NCI-H128 (cell line): ENCODE measurements around the gene PRTFDC1.

Experiments
- DNase-seq: peaks from one replicate; lab custom pipeline; 2025; ENCODE audit not compliant: unreplicated experiment; lab: John Stamatoyannopoulos, UW

Gene PRTFDC1

GRCh38 chr10:24882047-24882698 is 70.2 kb downstream of the PRTFDC1 start:
- DNase-seq = no peak

DNA sequence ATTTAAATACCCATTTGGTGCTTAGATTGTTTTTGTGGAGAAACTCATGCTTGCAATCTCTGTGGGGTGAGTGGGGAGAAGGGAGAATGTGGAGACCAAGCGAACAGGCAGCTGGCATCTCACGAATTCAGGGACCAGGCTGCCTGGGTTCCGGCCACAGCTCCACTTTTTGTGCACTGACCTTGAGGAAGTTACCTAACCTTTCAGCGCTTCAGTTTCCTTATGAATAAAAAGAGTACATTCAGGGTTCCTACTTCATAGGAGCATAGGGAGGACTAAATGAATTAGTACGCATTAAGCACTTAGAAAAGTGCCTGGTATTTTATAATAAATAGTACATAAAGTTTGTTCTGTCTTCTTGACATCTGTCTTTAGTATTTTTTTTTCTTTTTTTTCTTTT is 72.5 kb downstream of the PRTFDC1 start:
- no peak for DNase-seq

DNA sequence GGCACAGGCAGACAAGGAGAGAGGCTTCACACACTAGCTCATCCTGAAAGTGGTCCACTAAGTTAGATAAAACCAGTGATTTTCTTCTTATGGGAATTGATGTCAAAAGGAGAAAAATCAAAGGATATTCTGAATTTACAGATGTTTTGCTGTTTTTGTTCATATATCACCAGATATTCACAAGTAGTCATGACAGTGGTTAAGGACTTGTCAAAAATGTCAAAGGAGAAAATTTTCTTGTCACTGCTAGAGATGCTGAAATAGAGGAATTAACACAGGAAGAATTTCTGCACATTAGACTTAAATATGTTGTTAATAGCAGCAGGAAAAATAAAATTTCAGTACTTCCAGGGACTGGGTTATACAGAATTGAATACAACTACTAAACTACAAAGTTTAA is 78.3 kb downstream of the PRTFDC1 start:
- DNase-seq = no peak

DNA sequence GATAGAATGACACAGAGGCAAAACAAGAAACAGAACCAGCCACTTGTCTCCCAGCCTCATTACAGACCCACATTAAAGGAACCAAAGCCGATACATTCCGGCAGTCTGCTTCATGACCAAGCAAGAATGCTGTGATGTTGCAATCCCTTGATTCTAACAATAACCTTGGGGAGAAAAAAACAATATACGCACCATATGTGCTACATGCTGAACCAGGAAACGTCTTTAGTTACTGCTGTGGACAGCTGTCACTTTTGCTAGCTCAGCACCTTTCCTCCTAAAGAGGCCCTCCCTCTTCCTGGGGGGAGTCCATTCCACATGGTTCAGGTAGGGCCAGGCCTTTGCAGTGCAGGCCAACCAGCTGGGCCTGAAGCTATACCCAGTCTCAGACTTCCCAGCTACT is 79.1 kb downstream of the PRTFDC1 start:
- DNase-seq = no peak

DNA sequence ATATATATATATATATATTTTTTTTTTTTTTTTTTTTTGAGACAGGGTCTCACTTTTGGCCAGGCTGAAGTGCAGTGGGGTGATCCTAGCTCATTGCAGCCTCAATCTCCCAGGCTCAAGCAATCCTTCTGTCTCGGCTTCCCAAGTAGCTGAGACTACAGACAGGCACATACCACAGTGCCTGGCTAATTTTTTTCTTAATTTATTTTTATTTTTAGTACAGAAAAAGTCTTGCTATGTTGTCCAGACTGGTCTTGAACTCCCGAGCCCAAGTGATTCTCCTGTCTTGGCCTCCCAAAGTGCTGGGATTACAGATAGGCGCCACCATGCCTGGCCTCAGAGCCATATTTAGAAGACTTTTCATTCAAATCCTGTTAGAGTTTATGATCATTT is 79.6 kb downstream of the PRTFDC1 start:
- DNase-seq = no peak

- no peak for DNase-seq
Measured at GRCh38 chr10:24872049-24872789, 80.2 kb downstream of the PRTFDC1 start.

- no peak for DNase-seq
Measured at GRCh38 chr10:24871011-24871935, 81.1 kb downstream of the PRTFDC1 start.

- no peak for DNase-seq
Measured at GRCh38 chr10:24869354-24870015, 82.9 kb downstream of the PRTFDC1 start.

DNA sequence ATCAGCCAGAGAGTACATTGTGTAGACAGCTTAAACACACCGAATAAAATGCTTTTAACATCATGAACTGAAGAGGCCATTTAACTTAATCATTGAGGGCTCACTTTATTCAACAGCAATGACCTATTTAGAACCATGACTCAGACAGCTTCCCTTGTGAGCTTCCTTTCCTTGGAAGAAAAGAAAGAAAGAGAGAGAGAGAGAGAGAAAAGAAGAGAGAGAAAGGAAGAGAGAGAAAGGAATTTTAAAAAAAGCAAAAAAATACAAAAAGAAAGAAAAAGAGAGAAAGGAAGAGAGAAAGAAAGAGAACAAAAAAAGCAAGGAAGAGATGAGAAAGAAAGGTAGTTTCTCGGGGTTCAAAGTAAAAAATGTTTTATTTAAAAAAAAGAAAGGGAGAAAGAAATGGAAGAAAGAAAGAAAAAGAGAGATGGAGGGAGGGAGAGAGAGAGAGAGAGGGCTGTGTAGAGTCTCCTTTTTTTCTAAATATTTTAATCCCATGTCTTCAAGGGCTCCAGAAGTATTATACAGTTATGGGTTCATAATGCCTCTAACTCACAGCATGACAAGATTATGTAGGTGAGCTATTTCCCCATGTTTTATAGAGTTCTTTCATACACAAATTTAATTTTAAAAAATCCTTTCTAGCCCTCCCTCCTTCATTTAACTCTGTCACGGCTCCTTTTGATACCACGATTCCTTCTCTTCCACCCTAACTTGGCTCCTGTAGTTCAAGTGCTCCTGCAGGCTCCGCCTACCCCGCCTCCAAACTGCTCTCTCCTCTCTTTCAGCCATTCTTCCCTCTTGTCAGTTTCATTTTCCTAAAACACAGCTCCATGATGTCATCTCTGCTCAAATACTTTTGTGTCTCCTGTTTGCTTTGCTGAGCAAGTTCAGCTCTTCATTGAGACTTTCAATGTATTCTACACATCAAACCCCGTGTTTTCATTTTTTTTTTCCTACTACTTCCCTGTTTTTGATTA is 85.5 kb downstream of the PRTFDC1 start:
- no peak for DNase-seq

- DNase-seq = no peak
Measured at GRCh38 chr10:24865783-24866182, 86.6 kb downstream of the PRTFDC1 start.

DNA sequence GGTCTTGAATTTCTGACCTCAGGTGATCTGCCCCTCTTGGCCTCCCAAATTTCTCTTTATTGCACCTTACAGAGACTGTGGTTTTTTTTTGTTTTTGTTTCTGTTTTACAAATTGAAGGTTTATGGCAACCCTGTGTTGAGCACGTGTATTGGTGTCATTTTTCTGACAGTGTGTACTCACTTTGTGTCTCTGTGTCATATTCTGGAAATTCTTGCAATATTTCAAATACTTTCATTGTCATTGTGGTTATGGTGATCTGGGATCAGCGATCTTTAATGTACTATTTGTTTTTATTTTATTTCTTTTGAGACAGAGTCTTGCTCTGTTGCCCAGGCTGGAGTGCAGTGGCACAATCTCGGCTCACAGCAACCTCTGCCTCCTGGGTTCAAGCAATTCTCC is 89.8 kb downstream of the PRTFDC1 start:
- no peak for DNase-seq

GRCh38 chr10:24858288-24859270 is 93.8 kb downstream of the PRTFDC1 start:
- DNase-seq = peak; percentile 24

- DNase-seq = no peak
Measured at GRCh38 chr10:24857031-24857725, 95.2 kb downstream of the PRTFDC1 start.

DNA sequence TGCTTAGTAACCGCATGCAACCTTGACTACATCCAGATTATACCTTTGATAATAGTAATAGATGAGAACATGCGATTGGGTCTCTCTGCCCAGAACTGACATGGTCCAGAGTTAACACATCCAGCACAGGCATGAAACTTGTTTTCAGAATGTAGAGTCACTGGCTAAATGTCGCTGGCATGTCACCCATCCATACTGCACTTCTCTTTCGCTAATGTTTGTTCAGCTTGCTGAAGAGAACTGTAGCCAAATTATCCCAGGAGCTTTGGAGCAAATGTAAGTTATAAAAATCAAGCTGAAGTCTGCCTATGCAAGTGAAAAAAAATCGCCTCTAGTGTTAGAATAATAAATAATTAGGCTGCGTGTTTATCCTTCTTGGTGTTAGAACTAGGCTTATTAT is 98.2 kb downstream of the PRTFDC1 start:
- DNase-seq = no peak

DNA sequence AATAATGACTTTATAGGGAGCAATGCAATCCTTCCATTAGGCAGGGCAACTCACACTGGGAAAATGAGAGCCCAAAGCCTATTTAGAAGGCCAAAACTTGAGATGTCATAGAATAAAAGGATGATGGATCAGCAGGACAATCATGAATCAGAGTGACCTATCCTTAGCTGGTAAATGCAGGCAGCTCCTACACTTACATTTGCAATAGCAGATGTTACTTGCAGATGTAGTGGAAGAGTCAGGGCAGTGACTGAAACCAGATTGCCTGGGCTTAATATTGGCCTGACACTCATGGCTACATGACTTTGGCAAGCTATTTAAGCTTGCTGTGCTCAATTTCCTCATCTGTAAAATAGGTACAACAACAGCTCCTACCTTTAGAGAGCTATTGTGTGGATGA is 98.7 kb downstream of the PRTFDC1 start:
- DNase-seq = no peak

GRCh38 chr10:24851629-24852028 is 100.8 kb downstream of the PRTFDC1 start:
- peak; percentile 5 for DNase-seq

DNA sequence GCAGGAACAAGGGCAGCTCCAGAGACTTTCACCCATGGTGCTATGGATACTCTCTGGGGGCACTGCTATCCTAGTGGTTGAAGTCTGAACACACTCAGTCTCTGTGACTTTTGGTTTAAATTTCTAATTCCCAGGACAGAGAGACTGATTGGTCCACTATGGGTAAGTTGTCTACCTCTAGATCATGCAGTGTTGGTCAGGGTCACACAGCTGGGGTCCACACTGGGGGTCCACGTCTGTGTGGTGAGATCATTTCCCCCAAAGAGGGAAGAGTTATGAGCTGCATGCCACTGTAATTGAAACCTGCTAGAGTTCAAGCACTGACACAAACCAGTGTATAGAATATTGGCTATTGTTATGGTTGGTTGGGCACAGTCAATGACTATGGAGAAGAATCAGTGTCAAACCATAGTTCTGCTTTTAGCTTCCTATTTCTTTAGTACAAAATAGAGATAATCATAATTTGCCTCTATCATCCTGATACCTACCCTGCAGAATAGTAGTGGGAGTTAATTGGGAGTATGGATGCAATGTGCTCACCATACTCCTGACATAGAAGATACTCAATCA is 101.6 kb downstream of the PRTFDC1 start:
- no peak for DNase-seq
